ENCODE data around the gene FAM81A. TPM values are rescaled to one million over a fixed set of nuclear protein-coding genes. Genes with fewer than 3 reads are reported as not detected.

The FAM81A gene
- total RNA-seq, 2 donors from 2014 or later: 0.21 TPM; not detected in 1

DNA sequence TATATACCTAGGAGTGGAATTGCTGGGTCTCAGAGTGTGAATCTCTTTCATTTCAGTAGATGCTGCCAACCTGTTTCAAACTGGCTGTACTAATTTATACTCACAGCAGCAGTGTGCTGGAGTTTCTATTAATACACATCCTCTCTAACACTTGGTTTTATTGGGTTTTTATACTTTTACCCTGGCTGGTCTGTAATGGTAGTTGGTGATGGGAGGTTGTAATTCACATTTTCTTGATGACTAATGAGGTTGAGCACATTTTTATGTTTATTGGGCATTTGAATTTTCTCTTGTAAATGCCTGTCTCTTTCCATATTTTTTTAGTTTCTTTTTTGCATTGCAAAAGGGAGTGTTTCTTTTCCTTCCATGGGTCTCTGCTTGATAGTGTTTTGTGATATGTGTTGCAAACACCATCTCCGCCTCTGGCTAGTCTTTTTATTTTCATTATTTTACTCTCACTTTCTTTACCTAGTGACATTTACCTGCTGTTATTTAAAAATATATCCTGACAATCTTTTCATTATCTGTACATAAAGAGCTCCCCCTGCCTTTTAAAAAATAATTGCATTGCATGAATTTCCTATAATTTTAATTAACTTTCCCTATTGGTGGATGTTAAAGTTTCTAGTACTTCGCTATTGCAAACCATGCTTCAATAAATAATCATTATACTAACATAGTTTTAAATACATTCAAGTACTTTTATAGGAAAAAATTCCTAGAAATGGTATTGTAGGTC lies 124.6 kb downstream of the FAM81A start:
- no peaks in the 10 kb centered on the region for H3K36me3 Mint-ChIP-seq (ENCODE audit: insufficient read depth in 2 of 2)
- peaks cover 0 to 2% of the 10 kb centered on the region in 2 donors for H3K9me3 Mint-ChIP-seq
- H3K27ac Mint-ChIP-seq: no peak overlapping the region
- DNase-seq (no peak), ATAC-seq (replicated peaks in 1 of 2) (no peak)
- H3K27me3 Mint-ChIP-seq (ENCODE audit: low read depth): no peaks in the 10 kb centered on the region
- H3K4me1 Mint-ChIP-seq (ENCODE audit: low read depth): no peaks in the 10 kb centered on the region
- no peak overlapping the region for H3K4me3 Mint-ChIP-seq

DNA sequence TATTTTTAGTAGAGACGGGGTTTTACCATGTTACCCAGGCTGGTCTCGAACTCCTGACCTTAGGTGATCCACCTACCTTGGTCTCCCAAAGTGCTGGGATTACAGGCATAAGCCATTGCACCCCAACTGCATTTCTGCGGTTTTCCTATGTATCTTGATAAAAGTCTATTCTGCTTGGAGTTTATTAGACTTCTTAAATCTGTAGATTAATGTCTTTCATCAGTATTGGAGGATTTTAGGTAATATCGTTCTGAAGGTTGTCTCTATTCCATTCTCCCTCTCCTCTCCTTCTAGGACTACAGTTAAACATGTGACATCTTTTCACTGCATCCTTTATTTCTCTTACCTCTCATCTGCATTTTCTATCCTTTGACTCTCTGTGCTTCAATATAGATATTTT lies 127.3 kb downstream of the FAM81A start:
- no peak overlapping the region for H3K27ac Mint-ChIP-seq
- ATAC-seq (replicated peaks in 1 of 2) (no peak), DNase-seq (no peak)
- no peaks in the 10 kb centered on the region for H3K4me1 Mint-ChIP-seq (ENCODE audit: low read depth)
- H3K9me3 Mint-ChIP-seq: peaks cover 0 to 2% of the 10 kb centered on the region in 2 donors
- H3K4me3 Mint-ChIP-seq: no peak overlapping the region
- H3K27me3 Mint-ChIP-seq (ENCODE audit: low read depth): no peaks in the 10 kb centered on the region
- no peaks in the 10 kb centered on the region for H3K36me3 Mint-ChIP-seq (ENCODE audit: insufficient read depth in 2 of 2)

DNA sequence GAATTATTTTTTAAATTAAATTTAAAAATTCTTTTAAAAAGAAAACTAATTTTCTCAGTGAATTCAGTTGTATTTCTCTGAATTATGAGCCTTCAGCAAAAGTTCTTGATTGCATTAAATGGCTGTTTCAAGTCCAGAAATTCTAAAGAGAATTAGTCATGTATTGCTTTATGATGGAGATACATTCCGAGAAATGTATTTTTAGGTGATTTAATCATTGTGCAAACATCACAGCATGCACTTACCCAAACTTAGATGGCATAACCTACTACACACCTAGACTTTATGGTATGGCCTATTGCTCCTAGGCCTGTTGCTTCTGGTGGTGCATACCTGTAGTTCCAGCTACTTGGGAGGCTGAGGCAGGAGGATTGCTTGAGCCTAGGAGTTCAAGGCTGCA lies 129.3 kb downstream of the FAM81A start:
- H3K27ac Mint-ChIP-seq: no peak overlapping the region
- ATAC-seq (replicated peaks in 1 of 2): no peak
- peaks cover 0 to 2% of the 10 kb centered on the region in 2 donors for H3K9me3 Mint-ChIP-seq
- no peaks in the 10 kb centered on the region for H3K27me3 Mint-ChIP-seq (ENCODE audit: low read depth)
- H3K4me1 Mint-ChIP-seq (ENCODE audit: low read depth): no peaks in the 10 kb centered on the region
- DNase-seq: no peak
- no peaks in the 10 kb centered on the region for H3K36me3 Mint-ChIP-seq (ENCODE audit: insufficient read depth in 2 of 2)
- no peak overlapping the region for H3K4me3 Mint-ChIP-seq

DNA sequence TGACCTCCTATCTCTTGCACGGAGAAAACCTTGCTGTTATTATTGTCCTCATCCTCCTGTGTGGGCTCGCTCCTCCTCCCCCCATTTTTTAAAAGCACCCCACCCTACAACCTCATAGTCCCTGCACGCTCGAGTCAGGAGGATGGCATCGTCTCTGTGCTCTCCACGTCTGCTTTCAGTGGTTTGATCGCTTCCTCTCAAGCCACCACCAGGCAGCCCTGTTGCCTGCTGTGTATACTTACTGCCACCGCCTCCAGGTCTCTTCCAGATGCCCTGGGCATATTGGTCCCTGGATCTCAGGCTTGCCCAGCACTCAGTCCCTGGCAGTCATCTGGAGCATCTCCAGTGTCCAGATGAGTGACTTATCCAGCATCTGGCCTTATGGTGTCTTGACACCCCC lies 131.5 kb downstream of the FAM81A start:
- no peak for ATAC-seq (replicated peaks in 1 of 2)
- H3K4me3 Mint-ChIP-seq: no peak overlapping the region

DNA sequence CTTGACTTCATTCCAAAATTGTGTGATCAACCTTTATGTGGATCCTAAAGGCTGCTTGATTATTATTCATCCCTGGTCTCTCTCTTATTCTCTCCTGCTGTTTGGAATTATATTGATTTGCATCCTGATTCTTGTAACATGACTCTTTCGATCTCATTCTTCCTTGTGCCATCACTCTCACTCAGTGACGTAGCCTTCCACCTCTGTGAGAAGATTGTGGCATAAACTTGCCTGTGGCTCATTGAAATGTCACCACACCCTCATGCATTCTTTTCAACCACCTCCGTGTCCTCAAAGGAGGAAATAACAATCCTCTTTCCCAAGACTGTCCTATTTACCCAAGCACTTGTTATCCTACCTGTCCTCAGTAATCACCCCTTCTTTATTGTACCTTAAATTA lies 132.3 kb downstream of the FAM81A start:
- no peaks in the 10 kb centered on the region for H3K36me3 Mint-ChIP-seq (ENCODE audit: insufficient read depth in 2 of 2)
- H3K4me3 Mint-ChIP-seq: no peak overlapping the region
- H3K27me3 Mint-ChIP-seq (ENCODE audit: low read depth): no peaks in the 10 kb centered on the region
- H3K27ac Mint-ChIP-seq: no peak overlapping the region
- peaks cover 0 to 2% of the 10 kb centered on the region in 2 donors for H3K9me3 Mint-ChIP-seq
- H3K4me1 Mint-ChIP-seq (ENCODE audit: low read depth): no peaks in the 10 kb centered on the region
- DNase-seq (no peak), ATAC-seq (replicated peaks in 1 of 2) (no peak)

More for the DNA sequence above, 131.5 kb downstream of the FAM81A start:
- Mint-ChIP-seq H3K9me3 (peaks cover 0 to 2% of the 10 kb centered on the region in 2 donors), H3K36me3 (ENCODE audit: insufficient read depth in 2 of 2) (no peaks in the 10 kb centered on the region), H3K27ac (no peak overlapping the region), H3K27me3 (ENCODE audit: low read depth) (no peaks in the 10 kb centered on the region), H3K4me1 (ENCODE audit: low read depth) (no peaks in the 10 kb centered on the region)
- DNase-seq: no peak

DNA sequence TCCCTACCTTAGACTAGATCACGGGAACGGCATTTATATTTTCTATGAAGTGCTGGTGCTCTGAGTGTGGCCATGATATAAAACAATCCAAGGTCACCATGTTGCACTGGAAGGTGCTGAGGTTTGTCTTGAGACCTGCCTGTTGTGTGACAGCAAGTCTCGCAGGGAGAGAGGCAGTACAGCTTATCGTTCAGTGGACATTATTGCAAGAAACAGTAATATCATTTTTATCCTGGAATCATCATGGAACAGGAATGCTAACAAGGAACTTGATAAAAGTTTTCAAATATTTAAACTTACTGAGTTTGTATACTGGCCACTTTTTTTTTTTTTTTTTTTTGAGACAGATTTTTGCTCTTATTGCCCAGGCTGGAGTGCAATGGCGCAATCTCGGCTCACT lies 133.6 kb downstream of the FAM81A start:
- no peak overlapping the region for H3K27ac Mint-ChIP-seq
- no peak overlapping the region for H3K4me3 Mint-ChIP-seq
- DNase-seq (no peak), ATAC-seq (replicated peaks in 1 of 2) (no peak)
- H3K27me3 Mint-ChIP-seq (ENCODE audit: low read depth): no peaks in the 10 kb centered on the region
- H3K9me3 Mint-ChIP-seq: no peaks in the 10 kb centered on the region
- no peaks in the 10 kb centered on the region for H3K36me3 Mint-ChIP-seq (ENCODE audit: insufficient read depth in 2 of 2)
- no peaks in the 10 kb centered on the region for H3K4me1 Mint-ChIP-seq (ENCODE audit: low read depth)

Other genes starting within 250 kb of the FAM81A start
- gene LDHAL6B, start 231.3 kb upstream of the FAM81A start, total RNA-seq: not detected
- 1 to 10 TPM; 1.9 to 4.6 TPM for gene MYO1E, start 65.3 kb upstream of the FAM81A start, total RNA-seq
- not detected for gene GCNT3, start 173.6 kb downstream of the FAM81A start, total RNA-seq
- 100 to 1,000 TPM; 118 to 132 TPM for gene GTF2A2, start 219.3 kb downstream of the FAM81A start, total RNA-seq